Pulmonary artery endothelial cell (primary cell): Measurements from ENCODE around the gene FAM124B. TPM values are rescaled to one million over a fixed set of nuclear protein-coding genes. Genes with fewer than 3 reads are reported as not detected.

ENCODE experiments used
- DNase-seq: peaks from one replicate; pipeline ENCODE4 v3.0.0-alpha.2; 2011; ENCODE audit warnings: low read depth, low spot score
- total RNA-seq: library from RNA; depleted of rRNA; stranded (reverse); fragments of >200 nt; gene quantifications from 2 replicates; pipeline ENCODE4 v1.2.3, GENCODE V29; 2014

The FAM124B gene
- total RNA-seq, 1 donor from 2014 or later: 82.4 TPM

DNA sequence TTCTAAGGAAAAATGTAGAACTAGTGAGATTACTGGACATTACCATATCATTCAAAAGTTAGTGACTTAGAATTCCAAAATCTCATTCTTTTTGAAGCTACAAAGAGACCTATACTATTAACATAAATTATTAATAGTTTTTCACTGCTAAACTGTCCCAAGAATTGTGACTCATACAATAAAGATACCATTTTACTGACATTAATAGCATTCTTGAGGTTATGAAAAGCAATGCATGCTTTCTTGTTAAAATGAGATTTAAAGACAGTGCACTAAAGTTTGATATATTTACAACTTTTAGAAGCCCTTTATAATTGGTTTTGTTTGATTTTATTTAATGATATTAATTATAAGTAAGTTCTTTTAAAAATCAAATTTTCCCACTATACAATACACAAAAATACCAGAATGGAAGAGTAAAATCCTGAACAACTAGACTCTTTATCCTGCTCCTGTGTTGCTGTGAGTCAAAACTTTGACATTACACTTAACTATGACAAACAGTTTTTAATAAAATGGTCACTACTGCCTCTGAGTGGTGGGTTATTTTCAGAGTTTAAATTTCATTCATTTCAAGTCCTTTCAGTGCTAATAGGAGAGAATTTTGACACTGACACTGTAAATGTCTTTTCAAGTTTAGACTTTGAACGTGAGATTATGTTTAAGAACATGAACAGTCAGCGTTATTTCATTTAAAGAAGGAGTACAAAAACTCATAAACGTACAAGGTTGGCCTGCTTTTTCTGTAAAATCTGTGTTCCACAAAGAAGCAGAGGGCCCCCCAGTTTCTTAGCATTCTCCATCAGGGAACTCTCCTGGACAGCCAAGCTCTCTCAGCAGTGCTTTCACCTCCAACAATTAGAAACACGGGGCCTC, 54.5 kb downstream of the FAM124B start:
- no peak for DNase-seq

- no peak for DNase-seq
Observed at GRCh38 chr2:224345492-224345891, 56.4 kb downstream of the FAM124B start.

- no peak for DNase-seq
Observed at GRCh38 chr2:224343226-224343625, 58.7 kb downstream of the FAM124B start.

DNA sequence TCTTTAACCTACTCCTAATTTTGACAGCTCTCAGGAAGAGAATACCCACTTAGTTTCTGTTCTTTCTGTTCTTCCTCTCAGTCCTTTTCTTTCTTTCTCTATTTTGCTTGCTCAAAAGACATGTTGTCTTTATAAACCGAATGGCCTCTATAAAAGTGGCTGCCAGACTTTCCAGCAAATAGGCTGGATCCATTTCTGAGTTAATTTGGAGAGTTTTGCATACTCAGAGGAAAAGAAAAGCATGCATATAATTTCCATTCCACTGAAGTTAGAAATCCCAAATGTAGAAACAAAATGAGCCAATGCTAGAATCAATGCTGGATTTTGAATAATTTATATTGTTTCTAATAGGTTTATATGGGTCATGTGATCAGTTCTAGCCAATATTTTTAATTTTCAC, 65.9 kb downstream of the FAM124B start:
- DNase-seq: no peak

- no peak for DNase-seq
Observed at GRCh38 chr2:224334726-224335125, 67.2 kb downstream of the FAM124B start.

DNA sequence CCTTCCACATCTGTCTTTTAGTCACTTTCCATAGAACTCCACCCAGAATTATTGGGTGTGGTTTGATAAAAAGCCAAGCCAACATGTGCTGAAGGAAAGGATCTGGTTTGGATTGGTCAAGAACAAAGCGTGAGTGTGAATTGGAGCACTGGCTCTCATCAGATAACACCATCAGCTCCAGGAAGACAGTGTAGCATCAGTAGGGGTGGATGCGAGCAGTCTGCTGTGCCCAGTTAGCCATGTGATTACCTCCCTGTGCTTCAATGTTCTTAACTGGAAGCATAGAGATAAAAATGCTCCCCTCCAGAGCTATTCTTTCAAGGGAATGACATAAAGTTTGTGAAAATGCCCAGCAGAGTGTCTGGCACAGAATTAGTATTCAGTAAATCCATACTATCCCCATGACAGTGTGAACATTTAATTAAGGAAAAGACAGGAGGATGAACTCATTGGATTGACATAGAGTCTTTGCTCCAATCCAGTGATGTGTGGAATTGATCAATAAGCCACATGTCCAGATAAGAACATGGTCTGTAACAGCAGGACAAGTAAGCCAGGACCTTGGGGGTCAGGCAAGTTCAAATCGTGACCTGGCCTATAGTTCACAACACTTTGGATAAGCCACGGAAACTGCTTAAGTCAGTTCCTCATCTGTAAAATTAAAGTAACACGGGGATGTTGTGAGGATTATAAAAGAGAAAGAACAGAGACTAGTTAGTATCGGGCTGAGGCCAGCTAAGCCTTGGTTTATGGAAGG, 68.0 kb downstream of the FAM124B start:
- DNase-seq: no peak

GRCh38 chr2:224331698-224332097, 70.2 kb downstream of the FAM124B start:
- DNase-seq: no peak

DNA sequence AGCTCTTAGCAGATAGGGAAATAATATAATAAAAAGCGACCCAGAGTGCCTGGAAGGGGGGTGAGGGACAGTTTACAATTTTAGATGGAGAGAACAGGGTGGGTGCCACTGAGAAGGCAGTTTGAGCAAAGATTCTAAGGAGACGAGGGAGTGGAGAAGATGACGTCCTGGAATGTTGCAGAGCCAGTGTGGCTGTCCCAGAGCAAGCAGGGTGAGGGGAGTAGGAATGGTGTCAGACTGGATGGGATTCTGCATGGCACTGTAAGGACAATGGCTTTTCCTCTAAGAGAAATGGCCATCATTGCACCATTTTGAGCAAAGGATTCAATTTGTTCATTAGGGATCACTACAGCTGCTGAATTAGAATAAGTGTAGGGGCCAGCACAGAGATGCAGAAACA, 73.1 kb downstream of the FAM124B start:
- DNase-seq: no peak

Other genes with a start within 250 kb of the FAM124B start
- 62.7 and 62.8 TPM in 2 replicates for gene CUL3, start 183.3 kb upstream of the FAM124B start, total RNA-seq